Right atrium auricular region (tissue), 2 donors: ENCODE results near the gene LPIN1. TPM values are rescaled to one million over a fixed set of nuclear protein-coding genes. Genes with fewer than 3 reads are reported as not detected.

Source experiments
- DNase-seq: peaks from one replicate; pipeline ENCODE4 v3.0.0-alpha.2; 2019; ENCODE audit warnings: low spot score
- H3K27ac ChIP-seq, 2 donors: fragments of 200-600 bp; sonication (generic); 1 replicate in 1 of 2; 2 replicates in 1 of 2; pipeline ENCODE4 v1.5.1; 2016 to 2019
- H3K27me3 ChIP-seq, 2 donors: fragments of 200-600 bp; sonication (generic); one replicate each; pipeline versions ENCODE4 v1.5.1 to v1.6.0; 2017 to 2019
- H3K36me3 ChIP-seq: fragments of 200-600 bp; sonication (generic); one replicate; pipeline ENCODE4 v1.5.1; 2016
- H3K4me1 ChIP-seq, 2 donors: fragments of 200-600 bp; sonication (generic); one replicate each; pipeline versions ENCODE4 v1.5.1 to v1.6.0; 2017 to 2019
- H3K4me3 ChIP-seq, 2 donors: fragments of 200-600 bp; sonication (generic); 1 replicate in 1 of 2; 2 replicates in 1 of 2; pipeline ENCODE4 v1.5.1; 2017 to 2019; ENCODE audit warnings: mild to moderate bottlenecking in 1 of 2, moderate library complexity in 1 of 2
- H3K9me3 ChIP-seq, 2 donors: fragments of 200-600 bp; sonication (generic); one replicate each; pipeline ENCODE4 v1.5.1; 2019
- total RNA-seq, 2 donors: library from RNA; depleted of rRNA; stranded (reverse); fragments of >200 nt; gene quantifications; one replicate each; pipeline ENCODE4 v1.1.0, GENCODE V29; 2016
- TF ChIP-seq, protein P1 (sequence below), 2 donors: fragments of 200-600 bp; sonication (generic); IDR thresholded peaks; one replicate each; pipeline ENCODE4 v1.5.1; 2019; ENCODE audit warnings: antibody characterized with exemption in 2 of 2

The LPIN1 gene
- total RNA-seq, 2 donors from 2014 or later = 21.0 to 27.4 TPM

DNA sequence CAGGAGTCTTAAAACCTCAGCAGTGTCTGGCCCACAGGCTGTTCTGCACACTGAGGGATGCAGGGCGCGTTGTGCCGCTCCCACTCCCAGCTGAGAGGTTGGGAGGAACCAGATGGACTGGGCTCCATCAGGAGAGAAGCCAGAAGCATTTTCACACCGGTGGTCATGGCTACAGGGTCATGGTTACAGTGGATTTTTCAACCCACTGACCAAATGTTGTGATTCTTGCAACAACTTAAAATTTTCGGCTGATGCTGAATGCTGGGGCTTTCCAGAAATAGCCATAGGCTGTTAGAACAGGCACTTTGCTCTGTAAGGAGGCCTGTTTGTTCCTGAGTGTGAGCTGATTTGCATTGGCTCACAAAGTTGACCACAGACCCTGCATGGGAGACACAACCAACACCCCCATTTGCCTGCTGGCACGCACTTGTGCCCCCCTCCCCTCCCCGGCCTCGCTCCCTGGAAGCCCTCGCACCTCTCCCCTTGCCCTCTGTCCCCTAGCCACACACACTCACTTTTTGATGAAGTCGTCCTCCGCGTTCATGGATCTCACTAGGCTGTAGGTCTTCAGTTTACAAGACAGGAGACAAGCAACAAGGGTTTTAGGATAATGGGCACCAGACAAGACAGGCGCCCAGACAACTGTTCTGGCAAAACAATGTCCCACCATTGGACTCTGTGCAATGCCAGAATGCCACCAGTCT lies 3.4 kb downstream of the LPIN1 start:
- TF ChIP-seq, protein P1, sequence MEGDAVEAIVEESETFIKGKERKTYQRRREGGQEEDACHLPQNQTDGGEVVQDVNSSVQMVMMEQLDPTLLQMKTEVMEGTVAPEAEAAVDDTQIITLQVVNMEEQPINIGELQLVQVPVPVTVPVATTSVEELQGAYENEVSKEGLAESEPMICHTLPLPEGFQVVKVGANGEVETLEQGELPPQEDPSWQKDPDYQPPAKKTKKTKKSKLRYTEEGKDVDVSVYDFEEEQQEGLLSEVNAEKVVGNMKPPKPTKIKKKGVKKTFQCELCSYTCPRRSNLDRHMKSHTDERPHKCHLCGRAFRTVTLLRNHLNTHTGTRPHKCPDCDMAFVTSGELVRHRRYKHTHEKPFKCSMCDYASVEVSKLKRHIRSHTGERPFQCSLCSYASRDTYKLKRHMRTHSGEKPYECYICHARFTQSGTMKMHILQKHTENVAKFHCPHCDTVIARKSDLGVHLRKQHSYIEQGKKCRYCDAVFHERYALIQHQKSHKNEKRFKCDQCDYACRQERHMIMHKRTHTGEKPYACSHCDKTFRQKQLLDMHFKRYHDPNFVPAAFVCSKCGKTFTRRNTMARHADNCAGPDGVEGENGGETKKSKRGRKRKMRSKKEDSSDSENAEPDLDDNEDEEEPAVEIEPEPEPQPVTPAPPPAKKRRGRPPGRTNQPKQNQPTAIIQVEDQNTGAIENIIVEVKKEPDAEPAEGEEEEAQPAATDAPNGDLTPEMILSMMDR (IDR thresholded peaks at IDR 0.05) = no peak

DNA sequence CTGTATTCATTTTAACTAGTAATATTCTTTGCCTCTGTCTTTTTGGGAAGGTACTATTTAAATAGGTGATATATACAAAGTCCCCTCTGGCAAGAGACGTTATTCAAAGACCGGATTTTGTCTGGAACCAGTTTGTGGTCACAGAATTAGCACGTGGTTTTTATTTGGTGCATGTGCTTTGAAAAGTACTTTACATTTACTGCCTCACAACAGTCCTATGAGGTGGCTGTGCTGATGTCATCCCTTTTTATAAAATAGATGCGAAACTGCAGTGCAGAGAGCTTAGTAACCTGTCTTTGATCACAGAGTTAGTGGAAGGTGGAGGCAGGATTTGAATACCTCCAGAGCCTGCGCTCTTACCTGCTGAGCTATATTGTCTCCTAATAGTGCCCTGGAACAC lies 4.0 kb downstream of the LPIN1 start:
- Histone ChIP-seq H3K4me1 (peaks cover 0 to 73% of the 10 kb centered on the region in 2 donors), H3K4me3 (no peak overlapping the region), H3K9me3 (no peaks in the 10 kb centered on the region), H3K27me3 (no peaks in the 10 kb centered on the region), H3K36me3 (no peaks in the 10 kb centered on the region), H3K27ac (peak overlapping the region in 1 of 2 donors; percentile 49)
- DNase-seq = no peak
- TF ChIP-seq, protein P1 (IDR thresholded peaks at IDR 0.05) = no peak

More for the DNA sequence above, 3.4 kb downstream of the LPIN1 start:
- Histone ChIP-seq H3K27ac (peak overlapping the region in 1 of 2 donors; percentile 49), H3K9me3 (no peaks in the 10 kb centered on the region), H3K36me3 (no peaks in the 10 kb centered on the region), H3K4me1 (peaks cover 0 to 79% of the 10 kb centered on the region in 2 donors), H3K4me3 (no peak overlapping the region), H3K27me3 (no peaks in the 10 kb centered on the region)
- DNase-seq = no peak

DNA sequence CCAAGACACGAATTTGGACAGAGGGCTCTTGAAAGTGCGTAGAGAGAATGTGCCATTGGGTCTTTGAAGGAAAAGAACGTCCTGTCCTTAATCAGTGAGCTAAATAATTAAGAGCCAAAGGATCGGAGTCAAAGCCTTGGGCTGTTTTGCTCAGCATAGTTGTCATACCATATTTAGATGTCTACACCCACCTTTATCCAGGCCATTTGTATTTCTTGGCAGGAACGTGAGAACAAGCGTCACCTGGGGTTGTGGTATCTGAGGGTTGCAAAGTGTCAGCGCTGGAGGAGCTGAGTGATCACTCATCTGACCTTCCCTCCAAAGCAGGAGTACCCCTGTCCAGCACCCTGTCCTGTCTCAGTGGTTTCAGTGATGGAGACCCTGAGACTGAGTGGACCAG lies 4.5 kb downstream of the LPIN1 start:
- Histone ChIP-seq H3K27ac (no peak overlapping the region), H3K27me3 (no peaks in the 10 kb centered on the region), H3K4me1 (peaks cover 0 to 68% of the 10 kb centered on the region in 2 donors), H3K36me3 (no peaks in the 10 kb centered on the region), H3K4me3 (no peak overlapping the region), H3K9me3 (no peaks in the 10 kb centered on the region)
- DNase-seq = no peak
- TF ChIP-seq, protein P1 (IDR thresholded peaks at IDR 0.05) = no peak

DNA sequence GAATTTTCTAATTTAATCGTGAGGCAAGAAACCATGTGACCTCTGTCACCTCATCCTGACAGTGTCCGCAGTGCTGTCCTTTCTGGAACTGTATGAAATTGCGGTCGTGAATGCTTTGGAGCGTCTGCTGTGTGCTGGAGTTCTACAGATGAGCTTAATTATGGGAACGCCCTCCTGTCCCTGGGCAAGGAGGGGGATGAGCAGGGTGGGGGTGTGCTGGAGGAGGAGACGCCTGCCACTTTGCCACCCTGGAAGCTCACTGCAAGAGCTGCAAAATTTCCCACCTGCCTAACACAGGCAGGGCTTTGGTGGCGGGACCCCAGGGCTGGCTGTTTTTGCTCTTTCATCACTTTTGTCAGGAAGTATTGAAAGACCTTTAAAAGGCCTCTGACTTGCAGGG lies 6.5 kb downstream of the LPIN1 start:
- Histone ChIP-seq H3K27me3 (no peaks in the 10 kb centered on the region), H3K36me3 (no peaks in the 10 kb centered on the region), H3K27ac (peak overlapping the region in 1 of 2 donors; percentile 57), H3K9me3 (no peaks in the 10 kb centered on the region), H3K4me3 (no peak overlapping the region), H3K4me1 (peaks cover 0 to 54% of the 10 kb centered on the region in 2 donors)
- DNase-seq = no peak
- TF ChIP-seq, protein P1 (IDR thresholded peaks at IDR 0.05) = no peak

DNA sequence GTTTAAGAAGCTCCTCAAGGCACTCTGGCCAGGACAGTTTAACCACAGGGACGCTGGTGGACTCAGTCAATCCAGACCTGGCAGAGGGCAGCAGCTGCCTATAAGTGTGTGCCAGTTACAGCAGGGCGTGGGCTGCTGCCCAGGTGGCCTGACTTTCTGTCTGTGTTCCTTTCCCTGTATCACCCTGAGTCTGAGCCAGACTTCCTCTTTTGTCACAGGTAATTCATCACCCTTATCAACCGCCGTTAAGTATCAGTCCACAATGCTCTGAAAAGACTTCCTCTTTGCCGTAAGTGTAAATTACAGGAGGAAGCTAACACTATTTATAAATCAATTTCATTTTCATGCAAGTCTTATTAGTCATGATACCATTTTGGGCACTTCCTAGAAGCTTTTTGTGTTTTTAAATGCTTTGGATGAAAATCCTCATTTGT lies 7.0 kb downstream of the LPIN1 start:
- Histone ChIP-seq H3K27me3 (no peaks in the 10 kb centered on the region), H3K36me3 (no peaks in the 10 kb centered on the region), H3K27ac (peak overlapping the region; percentile 51 to 57), H3K9me3 (no peaks in the 10 kb centered on the region), H3K4me1 (peaks cover 0 to 49% of the 10 kb centered on the region in 2 donors), H3K4me3 (no peak overlapping the region)
- TF ChIP-seq, protein P1 (IDR thresholded peaks at IDR 0.05) = no peak
- no peak for DNase-seq
